Breast epithelium (tissue), 4 donors: ENCODE results near the gene MRPS16. TPM values are rescaled to one million over a fixed set of nuclear protein-coding genes. Genes with fewer than 3 reads are reported as not detected.

ENCODE experiments used
- DNase-seq, 2 donors: peaks; one replicate each; pipeline ENCODE4 v3.0.0-alpha.2; 2019; ENCODE audit warnings: low spot score in 2 of 2
- H3K27ac ChIP-seq, 2 donors: fragments of 200-600 bp; sonication (generic) in 1 of 2; one replicate each; pipeline ENCODE4 v1.5.1; 2016 to 2019; ENCODE audit warnings: mild to moderate bottlenecking in 1 of 2
- H3K27me3 ChIP-seq, 2 donors: fragments of 200-600 bp; sonication (generic) in 1 of 2; one replicate each; pipeline versions ENCODE4 v1.5.1 to v1.6.0; 2017 to 2019; ENCODE audit warnings: control low read depth in 1 of 2, mild to moderate bottlenecking in 1 of 2
- H3K36me3 ChIP-seq: fragments of 200-600 bp; one replicate; pipeline ENCODE4 v1.5.1; 2019
- H3K4me1 ChIP-seq, 2 donors: fragments of 200-600 bp; sonication (generic); one replicate each; pipeline ENCODE4 v1.5.1; 2016 to 2019; ENCODE audit warnings: control low read depth in 1 of 2
- H3K4me3 ChIP-seq, 3 donors: fragments of 200-600 bp; sonication (generic); 1 replicate in 2 of 3; 2 replicates in 1 of 3; pipeline ENCODE4 v1.5.1; 2016 to 2019; ENCODE audit warnings: mild to moderate bottlenecking in 3 of 3, moderate library complexity in 2 of 3
- H3K9me3 ChIP-seq, 2 donors: fragments of 200-600 bp; sonication (generic) in 1 of 2; one replicate each; pipeline ENCODE4 v1.5.1; 2016 to 2019; ENCODE audit warnings: control low read depth in 1 of 2
- CTCF ChIP-seq, 3 donors: fragments of 450-650 bp; IDR thresholded peaks; one replicate each; pipeline ENCODE4 v1.5.1; 2016 to 2017; ENCODE audit warnings: antibody characterized with exemption in 3 of 3, mild to moderate bottlenecking in 3 of 3, moderate library complexity in 3 of 3
- POLR2A ChIP-seq: fragments of 450-650 bp; IDR thresholded peaks from one replicate; pipeline ENCODE4 v1.6.1; 2016; ENCODE audit warnings: antibody characterized with exemption, mild to moderate bottlenecking, moderate library complexity
- POLR2AphosphoS5 ChIP-seq, 3 donors: sonication (generic); formaldehyde crosslinking; IDR thresholded peaks; one replicate each; pipeline ENCODE4 v1.6.1; 2017; ENCODE audit warnings: antibody characterized with exemption in 3 of 3
- intact Hi-C: fragments of 100-400 bp; cut with DNase I; formaldehyde crosslinking; loops from one replicate; pipeline ENCODE4 v1.15.1; 2023; ENCODE audit warnings: low total_unique reads
- total RNA-seq, 3 donors: library from RNA; depleted of rRNA; stranded (reverse); fragments of >200 nt; gene quantifications; one replicate each; pipeline ENCODE4 v1.1.0, GENCODE V29; 2016

The MRPS16 gene
- total RNA-seq, 3 donors from 2014 or later = 33.3 to 40.6 (median 40.4) TPM

- no peak overlapping the region for H3K27ac ChIP-seq
- no peak for TF ChIP-seq POLR2AphosphoS5 (IDR thresholded peaks at IDR 0.05)
- no peaks in the 10 kb centered on the region for H3K27me3 ChIP-seq
- no peaks in the 10 kb centered on the region for H3K9me3 ChIP-seq
- no peaks in the 10 kb centered on the region for H3K36me3 ChIP-seq
- no peak overlapping the region for H3K4me3 ChIP-seq
- DNase-seq = no peak
- intact Hi-C loops = no loop called here
- no peaks in the 10 kb centered on the region for H3K4me1 ChIP-seq
Measured at GRCh38 chr10:73210395-73211105, 41.9 kb downstream of the MRPS16 start.

- TF ChIP-seq CTCF (IDR thresholded peaks at IDR 0.05) = no peak
- TF ChIP-seq POLR2A = no peak
- no peak for TF ChIP-seq POLR2AphosphoS5 (IDR thresholded peaks at IDR 0.05)
- no peaks in the 10 kb centered on the region for H3K9me3 ChIP-seq
- H3K4me3 ChIP-seq = no peak overlapping the region
- H3K36me3 ChIP-seq = no peaks in the 10 kb centered on the region
- no peaks in the 10 kb centered on the region for H3K4me1 ChIP-seq
- intact Hi-C loops = no loop called here
- H3K27me3 ChIP-seq = no peaks in the 10 kb centered on the region
- DNase-seq = no peak
- H3K27ac ChIP-seq = no peak overlapping the region
Measured at GRCh38 chr10:73209705-73210104, 42.7 kb downstream of the MRPS16 start.

- intact Hi-C loops = no loop called here
- DNase-seq = no peak
- no peaks in the 10 kb centered on the region for H3K9me3 ChIP-seq
Measured at GRCh38 chr10:73207883-73208282, 44.6 kb downstream of the MRPS16 start.

GRCh38 chr10:73206385-73206784 lies 46.1 kb downstream of the MRPS16 start:
- no peak for TF ChIP-seq CTCF (IDR thresholded peaks at IDR 0.05)
- Histone ChIP-seq H3K4me1 (no peaks in the 10 kb centered on the region), H3K9me3 (no peaks in the 10 kb centered on the region), H3K36me3 (no peaks in the 10 kb centered on the region), H3K27ac (no peak overlapping the region), H3K4me3 (no peak overlapping the region), H3K27me3 (no peaks in the 10 kb centered on the region)
- DNase-seq = no peak
- intact Hi-C loops = no loop called here

More at GRCh38 chr10:73207883-73208282, 44.6 kb downstream of the MRPS16 start:
- no peaks in the 10 kb centered on the region for H3K4me1 ChIP-seq
- no peaks in the 10 kb centered on the region for H3K36me3 ChIP-seq
- no peak for TF ChIP-seq CTCF (IDR thresholded peaks at IDR 0.05)
- TF ChIP-seq POLR2A = no peak
- TF ChIP-seq POLR2AphosphoS5 (IDR thresholded peaks at IDR 0.05) = no peak
- H3K27ac ChIP-seq = no peak overlapping the region
- H3K27me3 ChIP-seq = no peaks in the 10 kb centered on the region
- H3K4me3 ChIP-seq = no peak overlapping the region

GRCh38 chr10:73205890-73206289 lies 46.6 kb downstream of the MRPS16 start:
- H3K4me3 ChIP-seq = no peak overlapping the region

More at GRCh38 chr10:73205890-73206289, 46.6 kb downstream of the MRPS16 start:
- Histone ChIP-seq H3K27ac (no peak overlapping the region), H3K27me3 (no peaks in the 10 kb centered on the region), H3K36me3 (no peaks in the 10 kb centered on the region), H3K9me3 (no peaks in the 10 kb centered on the region), H3K4me1 (no peaks in the 10 kb centered on the region)
- intact Hi-C loops = no loop called here
- no peak for TF ChIP-seq CTCF (IDR thresholded peaks at IDR 0.05)
- TF ChIP-seq POLR2A = no peak
- no peak for TF ChIP-seq POLR2AphosphoS5 (IDR thresholded peaks at IDR 0.05)
- DNase-seq = no peak
